ENCODE data around the gene SIAH2. TPM values are rescaled to one million over a fixed set of nuclear protein-coding genes. Genes with fewer than 3 reads are reported as not detected.

The SIAH2 gene
- total RNA-seq, 1 donor = 22.5 TPM

DNA sequence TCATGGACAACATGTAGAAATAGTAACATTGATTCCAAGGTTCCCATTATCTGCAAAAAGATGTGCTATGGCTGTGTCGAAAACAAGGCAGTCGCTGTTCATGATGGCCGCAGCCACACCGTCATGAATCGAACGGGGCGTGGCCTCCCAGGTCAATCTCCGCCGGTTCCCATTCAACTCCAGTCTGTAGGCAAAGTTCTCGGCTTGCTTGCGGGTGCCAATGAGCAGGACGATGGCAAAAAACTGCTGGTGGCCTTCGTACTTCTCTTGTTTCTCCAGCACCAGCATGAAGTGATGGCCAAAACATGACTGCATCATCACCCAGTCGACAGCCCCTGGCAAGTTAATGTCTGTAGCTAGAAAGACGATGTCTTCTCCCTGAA lies 20.8 kb downstream of the SIAH2 start:
- TF ChIP-seq, protein P1, sequence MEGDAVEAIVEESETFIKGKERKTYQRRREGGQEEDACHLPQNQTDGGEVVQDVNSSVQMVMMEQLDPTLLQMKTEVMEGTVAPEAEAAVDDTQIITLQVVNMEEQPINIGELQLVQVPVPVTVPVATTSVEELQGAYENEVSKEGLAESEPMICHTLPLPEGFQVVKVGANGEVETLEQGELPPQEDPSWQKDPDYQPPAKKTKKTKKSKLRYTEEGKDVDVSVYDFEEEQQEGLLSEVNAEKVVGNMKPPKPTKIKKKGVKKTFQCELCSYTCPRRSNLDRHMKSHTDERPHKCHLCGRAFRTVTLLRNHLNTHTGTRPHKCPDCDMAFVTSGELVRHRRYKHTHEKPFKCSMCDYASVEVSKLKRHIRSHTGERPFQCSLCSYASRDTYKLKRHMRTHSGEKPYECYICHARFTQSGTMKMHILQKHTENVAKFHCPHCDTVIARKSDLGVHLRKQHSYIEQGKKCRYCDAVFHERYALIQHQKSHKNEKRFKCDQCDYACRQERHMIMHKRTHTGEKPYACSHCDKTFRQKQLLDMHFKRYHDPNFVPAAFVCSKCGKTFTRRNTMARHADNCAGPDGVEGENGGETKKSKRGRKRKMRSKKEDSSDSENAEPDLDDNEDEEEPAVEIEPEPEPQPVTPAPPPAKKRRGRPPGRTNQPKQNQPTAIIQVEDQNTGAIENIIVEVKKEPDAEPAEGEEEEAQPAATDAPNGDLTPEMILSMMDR (IDR thresholded peaks at IDR 0.05; ENCODE audit: insufficient read depth, low read length) = no peak

GRCh38 chr3:150741497-150742140 lies 21.4 kb downstream of the SIAH2 start:
- TF ChIP-seq, protein P1 (IDR thresholded peaks at IDR 0.05; ENCODE audit: insufficient read depth, low read length) = no peak
- H3K4me3 ChIP-seq (ENCODE audit: low read depth, low read length) = no peak overlapping the region
- DNase-seq (ENCODE audit: low read depth) = no peak

More for the DNA sequence above, 20.8 kb downstream of the SIAH2 start:
- no peak for DNase-seq (ENCODE audit: low read depth)
- H3K4me3 ChIP-seq (ENCODE audit: low read depth, low read length) = no peak overlapping the region

GRCh38 chr3:150740733-150741496 lies 22.1 kb downstream of the SIAH2 start:
- TF ChIP-seq, protein P1 (IDR thresholded peaks at IDR 0.05; ENCODE audit: insufficient read depth, low read length) = no peak
- DNase-seq (ENCODE audit: low read depth) = no peak
- H3K4me3 ChIP-seq (ENCODE audit: low read depth, low read length) = no peak overlapping the region

DNA sequence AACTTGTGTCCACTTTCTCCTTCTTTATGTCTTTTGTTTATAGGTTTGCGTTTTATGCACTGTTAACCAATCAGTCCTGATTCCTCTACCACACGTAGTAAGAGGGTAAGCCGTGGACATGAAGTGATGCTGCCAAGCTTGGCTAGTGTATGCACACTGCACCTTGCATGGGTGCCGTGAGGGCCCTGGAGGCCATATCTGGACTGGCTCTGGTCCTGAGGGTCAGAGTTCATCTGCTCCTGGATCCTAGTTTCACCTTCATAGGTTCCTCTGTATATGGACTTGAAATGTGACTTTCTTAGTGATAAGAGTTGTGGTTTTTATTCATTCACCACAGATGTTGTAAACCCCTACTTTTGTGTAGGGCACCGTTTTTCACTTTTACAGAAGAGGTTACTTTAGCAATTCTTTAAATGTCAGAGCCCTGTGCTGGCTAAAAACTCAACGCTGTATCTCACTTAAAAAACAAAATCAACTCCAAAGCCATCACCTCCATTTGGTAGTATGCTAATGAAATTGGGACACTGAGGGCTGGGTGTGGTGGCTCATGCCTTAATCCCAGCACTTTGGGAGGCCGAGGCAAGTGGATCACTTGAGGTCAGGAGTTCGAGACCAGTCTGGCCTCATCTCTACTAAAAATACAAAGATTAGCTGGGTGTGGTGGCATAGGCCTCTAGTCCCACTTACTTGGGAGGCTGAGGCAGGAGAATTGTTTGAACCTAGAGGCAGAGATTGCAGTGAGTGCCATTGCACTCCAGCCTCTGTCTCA lies 22.9 kb downstream of the SIAH2 start:
- no peak for DNase-seq (ENCODE audit: low read depth)
- TF ChIP-seq, protein P1 (IDR thresholded peaks at IDR 0.05; ENCODE audit: insufficient read depth, low read length) = no peak
- no peak overlapping the region for H3K4me3 ChIP-seq (ENCODE audit: low read depth, low read length)

- TF ChIP-seq, protein P1 (IDR thresholded peaks at IDR 0.05; ENCODE audit: insufficient read depth, low read length) = no peak
- no peak overlapping the region for H3K4me3 ChIP-seq (ENCODE audit: low read depth, low read length)
- DNase-seq (ENCODE audit: low read depth) = no peak
These were observed 23.6 kb downstream of the SIAH2 start for GRCh38 chr3:150739200-150739863.

GRCh38 chr3:150738688-150739087 lies 24.3 kb downstream of the SIAH2 start:
- TF ChIP-seq, protein P1 (IDR thresholded peaks at IDR 0.05; ENCODE audit: insufficient read depth, low read length) = no peak
- no peak for DNase-seq (ENCODE audit: low read depth)
- H3K4me3 ChIP-seq (ENCODE audit: low read depth, low read length) = no peak overlapping the region

All from fibroblast of the aortic adventitia (primary cell).